Measurements from ENCODE around the gene POLR3B. TPM values are rescaled to one million over a fixed set of nuclear protein-coding genes. Genes with fewer than 3 reads are reported as not detected.

POLR3B gene
- polyA plus RNA-seq, 3 donors = 1.7 to 2.6 (median 2.0) TPM

GRCh38 chr12:106308611-106309010 is 48.9 kb upstream of the POLR3B start:
- H3K4me1 Mint-ChIP-seq = peaks cover 79% of the 10 kb centered on the region
- intact Hi-C loops (cut with micrococcal nuclease) = no loop called here
- WGBS (ENCODE audit: insufficient coverage) = 100% methylated on average over 3 of the region's 3 CpGs

GRCh38 chr12:106309671-106310505 is 47.7 kb upstream of the POLR3B start:
- H3K4me3 Mint-ChIP-seq = peak overlapping the region in 1 of 2 donors; percentile 16
- 79% methylated on average over 4 of the region's 7 CpGs for WGBS (ENCODE audit: insufficient coverage)

More at GRCh38 chr12:106308611-106309010, 48.9 kb upstream of the POLR3B start:
- Histone ChIP-seq H3K27me3 (ENCODE audit: control insufficient read depth in 2 of 2, insufficient read depth in 2 of 2, low read length in 2 of 2) (no peaks in the 10 kb centered on the region), H3K27ac (ENCODE audit: low read depth in 1 of 2, low read length in 2 of 2) (no peak overlapping the region), H2AFZ (ENCODE audit: insufficient read depth, low read depth, low read length, poor library complexity, severe bottlenecking) (no peak overlapping the region), H4K20me1 (ENCODE audit: insufficient read depth, low read length) (peaks cover 29% of the 10 kb centered on the region), H3K79me2 (ENCODE audit: insufficient read depth, low read length) (peaks cover 25% of the 10 kb centered on the region), H3K9me3 (replicated peaks in 1 of 2; ENCODE audit: control insufficient read depth in 1 of 2, insufficient read depth in 1 of 2, low read length in 2 of 2) (no peaks in the 10 kb centered on the region), H3K4me1 (ENCODE audit: control insufficient read depth in 1 of 2, insufficient read depth in 2 of 2, low read length in 2 of 2) (peaks cover 76 to 82% of the 10 kb centered on the region in 2 donors), H3K4me2 (replicated peaks; ENCODE audit: extremely low read depth, low read length, poor library complexity, severe bottlenecking) (no peak overlapping the region), H3K4me3 (replicated peaks in 1 of 3; ENCODE audit: low read depth in 2 of 3, low read length in 3 of 3) (no peak overlapping the region), H3K9ac (ENCODE audit: insufficient read depth, low read length, poor library complexity, severe bottlenecking) (no peak overlapping the region), H3K36me3 (replicated peaks in 1 of 2; ENCODE audit: control insufficient read depth in 1 of 2, insufficient read depth in 2 of 2, low read length in 2 of 2) (peaks cover 8 to 10% of the 10 kb centered on the region in 2 donors)
- DNase-seq = no peak
- TF ChIP-seq CTCF (IDR thresholded peaks at IDR 0.05) = no peak
- Mint-ChIP-seq H3K9me3 (no peaks in the 10 kb centered on the region), H3K27me3 (ENCODE audit: low read depth in 3 of 3) (no peaks in the 10 kb centered on the region), H3K4me3 (no peak overlapping the region), H3K36me3 (peaks cover 19 to 24% of the 10 kb centered on the region in 2 donors), H3K27ac (no peak overlapping the region)

More at GRCh38 chr12:106309671-106310505, 47.7 kb upstream of the POLR3B start:
- peak in 2 of 3 donors; percentile 26 to 28 for DNase-seq
- Mint-ChIP-seq H3K9me3 (no peaks in the 10 kb centered on the region), H3K27me3 (ENCODE audit: low read depth in 3 of 3) (no peaks in the 10 kb centered on the region), H3K36me3 (peaks cover 26 to 27% of the 10 kb centered on the region in 2 donors), H3K27ac (peak overlapping the region; percentile 31 to 88 (median 77)), H3K4me1 (peaks cover 66% of the 10 kb centered on the region)
- no peak overlapping the region for H3K4me3 ChIP-seq (replicated peaks in 1 of 3; ENCODE audit: low read depth in 2 of 3, low read length in 3 of 3)
- peaks cover 29% of the 10 kb centered on the region for H4K20me1 ChIP-seq (ENCODE audit: insufficient read depth, low read length)
- H3K27ac ChIP-seq (ENCODE audit: low read depth in 1 of 2, low read length in 2 of 2) = peak overlapping the region in 1 of 2 donors; percentile 69
- H2AFZ ChIP-seq (ENCODE audit: insufficient read depth, low read depth, low read length, poor library complexity, severe bottlenecking) = no peak overlapping the region
- peak overlapping the region; percentile 6 for H3K4me2 ChIP-seq (replicated peaks; ENCODE audit: extremely low read depth, low read length, poor library complexity, severe bottlenecking)
- H3K36me3 ChIP-seq (replicated peaks in 1 of 2; ENCODE audit: control insufficient read depth in 1 of 2, insufficient read depth in 2 of 2, low read length in 2 of 2) = peaks cover 16 to 21% of the 10 kb centered on the region in 2 donors
- no peak for TF ChIP-seq CTCF (IDR thresholded peaks at IDR 0.05)
- no peaks in the 10 kb centered on the region for H3K27me3 ChIP-seq (ENCODE audit: control insufficient read depth in 2 of 2, insufficient read depth in 2 of 2, low read length in 2 of 2)
- intact Hi-C loops (cut with micrococcal nuclease) = no loop called here
- peaks cover 64 to 69% of the 10 kb centered on the region in 2 donors for H3K4me1 ChIP-seq (ENCODE audit: control insufficient read depth in 1 of 2, insufficient read depth in 2 of 2, low read length in 2 of 2)
- peaks cover 12% of the 10 kb centered on the region for H3K79me2 ChIP-seq (ENCODE audit: insufficient read depth, low read length)
- H3K9me3 ChIP-seq (replicated peaks in 1 of 2; ENCODE audit: control insufficient read depth in 1 of 2, insufficient read depth in 1 of 2, low read length in 2 of 2) = no peaks in the 10 kb centered on the region
- no peak overlapping the region for H3K9ac ChIP-seq (ENCODE audit: insufficient read depth, low read length, poor library complexity, severe bottlenecking)

All from CD14-positive monocyte (primary cell).